HepG2 (cell line): ENCODE data around the gene FAF1. TPM values are rescaled to one million over a fixed set of nuclear protein-coding genes. Genes with fewer than 3 reads are reported as not detected.

Experiments
- ATRX ChIP-seq: sonication (generic); formaldehyde crosslinking; IDR thresholded peaks from 2 replicates; pipeline ENCODE4 v1.4.0; 2020; ENCODE audit warnings: missing genetic modification reagents, borderline replicate concordance
- CCDC6 ChIP-seq: sonication (generic); formaldehyde crosslinking; IDR thresholded peaks from 2 replicates; pipeline ENCODE4 v1.8.1; 2022; ENCODE audit warnings: mild to moderate bottlenecking, missing genetic modification reagents, moderate library complexity
- FOXK1 ChIP-seq: sonication (generic); formaldehyde crosslinking; IDR thresholded peaks from 2 replicates; pipeline ENCODE4 v1.4.0; 2020; ENCODE audit warnings: low read depth, missing genetic modification reagents, borderline replicate concordance
- HMGXB3 ChIP-seq: sonication (generic); formaldehyde crosslinking; IDR thresholded peaks from 2 replicates; pipeline ENCODE4 v1.4.0; 2020; ENCODE audit warnings: missing genetic modification reagents, borderline replicate concordance
- TOE1 ChIP-seq: sonication (generic); formaldehyde crosslinking; IDR thresholded peaks from 2 replicates; pipeline ENCODE4 v1.4.0; 2020; ENCODE audit warnings: mild to moderate bottlenecking, missing genetic modification reagents
- ZBTB38 ChIP-seq: sonication (generic); formaldehyde crosslinking; IDR thresholded peaks from 2 replicates; pipeline ENCODE4 v1.5.1; 2020; ENCODE audit warnings: mild to moderate bottlenecking, missing genetic modification reagents
- ZNF609 ChIP-seq: sonication (generic); formaldehyde crosslinking; IDR thresholded peaks from 2 replicates; pipeline ENCODE4 v1.4.0; 2020; ENCODE audit warnings: mild to moderate bottlenecking, missing genetic modification reagents, borderline replicate concordance
- polyA plus RNA-seq, 8 experiments: library from polyadenylated mRNA; depleted of rRNA in 3 of 8; stranded (reverse) in 7 of 8; unstranded in 1 of 8; fragments of >200 nt; fragmentation: Illumina TruSeq in 4 of 8; extraction: Trizol in 4 of 8; gene quantifications; 2 replicates each; pipeline versions ENCODE4 v1.2.1 to v1.2.3, GENCODE V29; 2011 to 2016; ENCODE audit warnings: low read depth in 4 of 8, missing spikeins in 1 of 8, mixed read lengths in 1 of 8; ENCODE audit not compliant: insufficient read depth in 1 of 8
- total RNA-seq, 5 experiments: library from RNA; depleted of rRNA; stranded (reverse); fragments of >200 nt; fragmentation: Illumina TruSeq; extraction: Trizol; gene quantifications; 2 replicates each; pipeline ENCODE4 v1.2.3, GENCODE V29; 2016; ENCODE audit warnings: low read depth in 1 of 5

FAF1 gene
- total and polyA plus RNA-seq, 2 of the 13 experiments (the other 11 are each of a cell fraction or from before 2014, with no cell fraction given), result 19.4 to 63.3 TPM

- TF ChIP-seq CCDC6 (CRISPR knock-in tag), result peak; percentile 47; the same call in 1 of the 2 replicates
- TF ChIP-seq FOXK1, result peak; percentile 94; the same call in 1 of the 2 replicates
- TF ChIP-seq ATRX (CRISPR knock-in tag), result no peak
- peak; percentile 26; the same call in 1 of the 2 replicates for TF ChIP-seq ZBTB38
- TF ChIP-seq HMGXB3 (CRISPR knock-in tag), result peak; percentile 86; the same call in 1 of the 2 replicates
- no peak for TF ChIP-seq TOE1 (CRISPR knock-in tag)
- peak; percentile 55; the same call in 1 of the 2 replicates for TF ChIP-seq ZNF609
These were observed at the start of gene FAF1 (continued) for GRCh38 chr1:50959913-50960844.
